ENCODE measurements around the gene IGLON5.
A peak's percentile ranks its signal among the peaks of the same experiment; 100 is the strongest.

Gene IGLON5

GRCh38 chr19:51318687-51319648 lies 7.5 kb downstream of the IGLON5 start:
- DNase-seq = no peak

- no peak for DNase-seq
Observed at GRCh38 chr19:51319649-51320279, 8.3 kb downstream of the IGLON5 start.

GRCh38 chr19:51320280-51320657 lies 8.8 kb downstream of the IGLON5 start:
- DNase-seq = no peak

- DNase-seq = no peak
Observed at GRCh38 chr19:51321799-51322198, 10.4 kb downstream of the IGLON5 start.

GRCh38 chr19:51323481-51324166 lies 12.2 kb downstream of the IGLON5 start:
- DNase-seq = no peak

- no peak for DNase-seq
Observed at GRCh38 chr19:51324167-51324481, 12.7 kb downstream of the IGLON5 start.

- no peak for DNase-seq
Observed at GRCh38 chr19:51325161-51325976, 13.9 kb downstream of the IGLON5 start.

- DNase-seq = no peak
Observed at GRCh38 chr19:51326216-51327065, 15.0 kb downstream of the IGLON5 start.

GRCh38 chr19:51327066-51328001 lies 15.9 kb downstream of the IGLON5 start:
- peak; percentile 13 for DNase-seq

GRCh38 chr19:51329411-51329810 lies 18.0 kb downstream of the IGLON5 start:
- no peak for DNase-seq

- DNase-seq = no peak
Observed at GRCh38 chr19:51330366-51330765, 18.9 kb downstream of the IGLON5 start.

GRCh38 chr19:51331193-51331592 lies 19.7 kb downstream of the IGLON5 start:
- DNase-seq = no peak

- no peak for DNase-seq
Observed at GRCh38 chr19:51331716-51332115, 20.3 kb downstream of the IGLON5 start.

GRCh38 chr19:51333836-51334460 lies 22.5 kb downstream of the IGLON5 start:
- no peak for DNase-seq

GRCh38 chr19:51337141-51337860 lies 25.9 kb downstream of the IGLON5 start:
- no peak for DNase-seq

GRCh38 chr19:51337861-51338562 lies 26.6 kb downstream of the IGLON5 start:
- no peak for DNase-seq

- DNase-seq = peak; percentile 77
Observed at GRCh38 chr19:51338563-51339312, 27.3 kb downstream of the IGLON5 start.

- DNase-seq = no peak
Observed at GRCh38 chr19:51339313-51339686, 27.9 kb downstream of the IGLON5 start.
